Esophagus muscularis mucosa (tissue), 4 donors: ENCODE measurements around the gene ZNF142.

Experiments
- EP300 ChIP-seq: sonication (generic); formaldehyde crosslinking; IDR thresholded peaks from one replicate; pipeline ENCODE4 v1.6.1; 2017; ENCODE audit warnings: antibody characterized with exemption
- POLR2A ChIP-seq: fragments of 450-650 bp; IDR thresholded peaks from one replicate; pipeline ENCODE4 v1.6.1; 2017; ENCODE audit warnings: antibody characterized with exemption, moderate library complexity, mild to moderate bottlenecking, low read depth
- POLR2AphosphoS5 ChIP-seq, 2 donors: sonication (generic); formaldehyde crosslinking; IDR thresholded peaks; one replicate each; pipeline ENCODE4 v1.6.1; 2017; ENCODE audit warnings: antibody characterized with exemption in 2 of 2
- TF ChIP-seq, protein P1 (sequence below), 3 experiments: fragments of 200-600 bp in 2 of 3; fragments of 450-650 bp in 1 of 3; sonication (generic) in 2 of 3; IDR thresholded peaks; one replicate each; pipeline ENCODE4 v1.5.1; 2017 to 2019; ENCODE audit warnings: antibody characterized with exemption in 3 of 3, mild to moderate bottlenecking in 2 of 3, moderate library complexity in 1 of 3

DNA sequence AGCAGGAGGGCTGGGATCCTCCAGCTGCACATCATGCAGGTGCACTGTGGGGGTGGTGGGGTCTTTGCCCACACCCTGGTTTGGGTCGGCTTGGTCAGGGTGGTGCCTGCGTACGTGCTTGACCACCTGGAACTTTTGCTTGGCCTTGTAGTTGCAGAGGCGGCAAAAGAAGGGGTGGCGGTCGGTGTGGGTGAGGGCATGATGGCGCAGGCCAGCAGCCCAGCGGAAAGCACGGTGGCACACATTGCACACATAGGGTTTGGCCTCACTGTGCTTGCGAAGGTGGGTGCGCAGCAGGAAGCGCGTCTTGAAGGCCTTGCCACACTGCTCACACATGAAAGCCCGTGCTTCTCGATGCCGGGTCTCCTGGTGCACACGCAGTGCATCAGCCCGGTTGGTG lies 21.1 kb downstream of the ZNF142 start:
- TF ChIP-seq POLR2A: no peak
- TF ChIP-seq, protein P1, sequence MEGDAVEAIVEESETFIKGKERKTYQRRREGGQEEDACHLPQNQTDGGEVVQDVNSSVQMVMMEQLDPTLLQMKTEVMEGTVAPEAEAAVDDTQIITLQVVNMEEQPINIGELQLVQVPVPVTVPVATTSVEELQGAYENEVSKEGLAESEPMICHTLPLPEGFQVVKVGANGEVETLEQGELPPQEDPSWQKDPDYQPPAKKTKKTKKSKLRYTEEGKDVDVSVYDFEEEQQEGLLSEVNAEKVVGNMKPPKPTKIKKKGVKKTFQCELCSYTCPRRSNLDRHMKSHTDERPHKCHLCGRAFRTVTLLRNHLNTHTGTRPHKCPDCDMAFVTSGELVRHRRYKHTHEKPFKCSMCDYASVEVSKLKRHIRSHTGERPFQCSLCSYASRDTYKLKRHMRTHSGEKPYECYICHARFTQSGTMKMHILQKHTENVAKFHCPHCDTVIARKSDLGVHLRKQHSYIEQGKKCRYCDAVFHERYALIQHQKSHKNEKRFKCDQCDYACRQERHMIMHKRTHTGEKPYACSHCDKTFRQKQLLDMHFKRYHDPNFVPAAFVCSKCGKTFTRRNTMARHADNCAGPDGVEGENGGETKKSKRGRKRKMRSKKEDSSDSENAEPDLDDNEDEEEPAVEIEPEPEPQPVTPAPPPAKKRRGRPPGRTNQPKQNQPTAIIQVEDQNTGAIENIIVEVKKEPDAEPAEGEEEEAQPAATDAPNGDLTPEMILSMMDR (IDR thresholded peaks at IDR 0.05): no peak
- no peak for TF ChIP-seq POLR2AphosphoS5 (IDR thresholded peaks at IDR 0.05)
- TF ChIP-seq EP300: no peak
